Measurements from ENCODE around the gene BRF1. TPM values are rescaled to one million over a fixed set of nuclear protein-coding genes. Genes with fewer than 3 reads are reported as not detected.

The BRF1 gene
- total RNA-seq, 1 donor from 2014 or later, result 16.9 TPM

DNA sequence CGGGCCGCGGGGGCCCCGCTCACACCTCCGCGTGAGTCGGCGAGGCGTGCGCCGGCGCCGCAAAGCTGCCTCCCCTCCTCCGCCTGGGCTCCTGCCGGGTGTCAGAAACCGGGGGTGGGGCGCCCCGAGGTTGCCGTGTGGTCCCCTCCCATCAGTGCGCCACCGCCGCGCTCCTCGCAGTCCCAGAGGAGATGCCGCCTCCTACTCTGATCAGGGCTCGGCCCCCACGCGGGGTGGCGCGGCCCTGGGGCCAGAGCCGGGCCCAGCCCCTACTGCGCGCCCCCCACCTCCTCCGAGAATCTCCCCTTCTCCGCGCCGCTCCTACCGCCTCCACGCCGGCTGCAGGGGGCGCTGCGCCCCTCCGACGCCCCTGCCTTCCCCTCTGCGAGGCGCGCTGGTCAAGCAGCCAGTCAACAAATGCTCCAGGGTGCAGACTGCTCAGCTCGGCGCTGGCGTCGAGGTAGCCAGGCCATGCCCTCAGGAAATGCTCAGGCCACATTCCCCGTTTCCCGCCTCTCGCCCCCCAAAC is 131.8 kb downstream of the BRF1 start:
- H3K27ac ChIP-seq, result no peak overlapping the region
- H3K9me3 Mint-ChIP-seq, result no peaks in the 10 kb centered on the region
- peak overlapping the region; percentile 76 for H3K4me2 ChIP-seq
- H3K27me3 ChIP-seq, result peaks cover 40% of the 10 kb centered on the region
- H3K4me1 Mint-ChIP-seq, result peaks cover 7% of the 10 kb centered on the region
- no peaks in the 10 kb centered on the region for H3K79me2 ChIP-seq (ENCODE audit: low read depth)
- H2AFZ ChIP-seq (replicated peaks), result no peak overlapping the region
- peaks cover 12% of the 10 kb centered on the region for H3F3A ChIP-seq (ENCODE audit: low read depth)
- TF ChIP-seq CTCF (IDR thresholded peaks at IDR 0.05), result peak; percentile 78
- no peak for TF ChIP-seq EZH2phosphoT487 (IDR thresholded peaks at IDR 0.05)
- TF ChIP-seq EZH2 (IDR thresholded peaks at IDR 0.05), result peak; percentile 32
- H3K36me3 ChIP-seq, result no peaks in the 10 kb centered on the region
- no peaks in the 10 kb centered on the region for H3K9me3 ChIP-seq (ENCODE audit: low read depth)
- DNase-seq (ENCODE audit: low spot score), result peak; percentile 76
- peaks cover 44% of the 10 kb centered on the region for H4K20me1 ChIP-seq (ENCODE audit: low read depth)
- peak overlapping the region; percentile 76 for H3K4me3 Mint-ChIP-seq
- no peak overlapping the region for H3K27ac Mint-ChIP-seq
- H3K27me3 Mint-ChIP-seq (ENCODE audit: insufficient read depth, low read depth), result peaks cover 11% of the 10 kb centered on the region
- peak overlapping the region; percentile 42 for H3K4me3 ChIP-seq
- no peaks in the 10 kb centered on the region for H3K4me1 ChIP-seq
- no peak overlapping the region for H3K9ac ChIP-seq
- no peaks in the 10 kb centered on the region for H3K36me3 Mint-ChIP-seq

DNA sequence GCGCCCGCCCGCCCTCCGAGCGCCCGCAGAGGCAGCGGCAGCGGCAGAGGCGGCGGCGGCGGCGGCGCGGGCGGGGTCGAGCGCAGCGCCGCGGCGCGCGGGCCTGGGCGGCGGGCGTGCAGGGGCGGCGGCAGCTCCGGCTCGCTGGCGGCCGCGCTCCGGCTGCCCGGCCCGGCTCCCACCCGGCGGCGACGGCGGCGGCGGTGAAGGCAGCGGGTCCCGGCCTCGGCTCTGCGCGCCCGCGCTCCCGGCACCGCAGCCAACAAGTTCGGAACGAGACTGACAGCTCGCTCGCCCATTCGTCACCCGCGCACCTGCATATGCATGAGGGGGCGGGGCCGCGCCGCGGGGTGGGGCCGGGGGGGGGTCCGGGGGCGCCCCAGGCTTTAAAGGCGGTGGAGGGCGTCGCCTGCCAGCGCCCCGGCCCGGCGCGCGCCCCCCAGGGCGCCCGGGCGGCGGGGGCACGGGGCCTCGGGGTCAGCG is 132.3 kb downstream of the BRF1 start, which contains the start of gene JAG2:
Gene JAG2 (minus strand): TSS at position 281 of the 483 bp plus-strand sequence. CDS start 356 bp downstream, outside the sequence.
- Histone ChIP-seq H3K4me1 (no peaks in the 10 kb centered on the region), H3K27ac (no peak within 1 kb of the TSS), H4K20me1 (ENCODE audit: low read depth) (peaks cover 40% of the 10 kb centered on the region), H3K4me2 (peak within 1 kb of the TSS; percentile 94), H3K36me3 (no peaks in the 10 kb centered on the region), H3K9me3 (ENCODE audit: low read depth) (no peaks in the 10 kb centered on the region), H3K9ac (no peak within 1 kb of the TSS), H2AFZ (replicated peaks) (peak within 1 kb of the TSS; percentile 68), H3K4me3 (peak within 1 kb of the TSS; percentile 55), H3K79me2 (ENCODE audit: low read depth) (no peaks in the 10 kb centered on the region), H3F3A (ENCODE audit: low read depth) (peaks cover 12% of the 10 kb centered on the region), H3K27me3 (peaks cover 40% of the 10 kb centered on the region)
- TF ChIP-seq EZH2phosphoT487 (IDR thresholded peaks at IDR 0.05), result no peak
- TF ChIP-seq CTCF (IDR thresholded peaks at IDR 0.05), result no peak
- TF ChIP-seq EZH2 (IDR thresholded peaks at IDR 0.05), result no peak
- Mint-ChIP-seq H3K27me3 (ENCODE audit: insufficient read depth, low read depth) (peaks cover 11% of the 10 kb centered on the region), H3K36me3 (no peaks in the 10 kb centered on the region), H3K9me3 (no peaks in the 10 kb centered on the region), H3K4me1 (peaks cover 7% of the 10 kb centered on the region), H3K4me3 (peak within 1 kb of the TSS; percentile 82), H3K27ac (no peak within 1 kb of the TSS)
- DNase-seq (ENCODE audit: low spot score), result peak; percentile 79

GRCh38 chr14:105168093-105168420 is 132.7 kb downstream of the BRF1 start:
- DNase-seq (ENCODE audit: low spot score), result no peak
- Histone ChIP-seq H3K4me3 (peak overlapping the region; percentile 55), H3K36me3 (no peaks in the 10 kb centered on the region), H3K27ac (no peak overlapping the region), H2AFZ (replicated peaks) (peak overlapping the region; percentile 68), H4K20me1 (ENCODE audit: low read depth) (peaks cover 39% of the 10 kb centered on the region), H3K4me1 (peaks cover 2% of the 10 kb centered on the region), H3F3A (ENCODE audit: low read depth) (peaks cover 12% of the 10 kb centered on the region), H3K79me2 (ENCODE audit: low read depth) (no peaks in the 10 kb centered on the region), H3K4me2 (peak overlapping the region; percentile 94), H3K9ac (no peak overlapping the region), H3K27me3 (peaks cover 40% of the 10 kb centered on the region), H3K9me3 (ENCODE audit: low read depth) (no peaks in the 10 kb centered on the region)
- Mint-ChIP-seq H3K36me3 (no peaks in the 10 kb centered on the region), H3K4me3 (peak overlapping the region; percentile 66), H3K9me3 (no peaks in the 10 kb centered on the region), H3K27ac (no peak overlapping the region), H3K27me3 (ENCODE audit: insufficient read depth, low read depth) (peaks cover 11% of the 10 kb centered on the region), H3K4me1 (peaks cover 7% of the 10 kb centered on the region)
- TF ChIP-seq EZH2phosphoT487 (IDR thresholded peaks at IDR 0.05), result no peak
